NCI-H510A (cell line): ENCODE data around the gene UQCRQ.

Experiments used
- DNase-seq: peaks from one replicate; lab custom pipeline; 2025; lab: John Stamatoyannopoulos, UW

The UQCRQ gene

DNA sequence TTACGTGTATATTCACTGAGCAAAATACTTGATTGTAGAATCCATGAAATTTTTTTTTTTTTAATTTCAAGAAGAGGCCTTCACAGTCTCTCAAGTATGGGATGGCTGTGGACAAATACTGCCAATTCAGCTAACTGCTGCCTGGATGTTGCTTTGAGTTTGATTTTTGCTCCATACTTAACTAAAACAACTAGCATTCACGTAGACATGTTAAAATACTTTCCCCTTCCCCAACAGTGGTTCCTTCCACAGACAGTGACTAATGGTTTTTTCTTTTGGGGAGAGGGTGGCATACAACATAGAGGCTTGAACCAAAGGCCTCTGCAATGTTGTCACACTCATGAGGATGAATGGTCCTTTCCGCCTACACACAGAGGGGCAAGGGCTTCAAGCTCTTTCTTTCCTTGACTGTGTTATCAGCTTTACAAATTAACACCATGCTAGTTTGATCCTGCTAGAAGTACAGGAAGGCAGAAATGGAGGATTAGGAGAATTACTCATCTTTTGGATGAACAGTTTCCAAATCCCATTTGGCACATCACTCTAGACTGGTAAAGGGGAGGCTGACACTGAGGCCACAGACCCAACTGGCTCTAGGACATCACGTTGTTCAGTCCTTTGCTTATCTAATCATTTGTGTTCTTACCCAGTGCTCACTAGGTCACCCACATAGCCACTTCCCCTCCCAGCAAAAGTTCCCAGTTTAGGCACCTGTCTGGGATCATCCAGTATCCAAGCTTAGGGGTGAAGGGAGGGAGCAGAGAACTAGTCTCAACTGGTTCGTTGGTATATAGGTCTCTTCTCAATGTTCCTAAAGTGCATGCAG lies 5.2 kb downstream of the UQCRQ start:
- no peak for DNase-seq

DNA sequence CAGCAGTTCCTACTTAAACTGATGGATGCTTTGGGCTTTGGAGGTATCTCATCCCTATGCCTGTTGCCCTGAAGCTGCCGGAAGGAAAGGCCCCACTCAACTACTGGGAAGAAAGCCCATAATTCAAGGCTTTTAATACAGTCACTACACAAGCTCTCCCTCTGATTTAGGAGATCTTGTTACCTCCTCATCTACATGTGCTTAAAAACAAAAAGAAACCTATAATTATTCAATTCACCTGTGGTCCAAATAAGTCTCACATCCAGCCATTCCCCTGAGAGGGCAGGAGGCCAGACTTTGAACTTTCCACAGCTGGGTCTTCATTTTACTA lies 6.3 kb downstream of the UQCRQ start:
- no peak for DNase-seq

DNA sequence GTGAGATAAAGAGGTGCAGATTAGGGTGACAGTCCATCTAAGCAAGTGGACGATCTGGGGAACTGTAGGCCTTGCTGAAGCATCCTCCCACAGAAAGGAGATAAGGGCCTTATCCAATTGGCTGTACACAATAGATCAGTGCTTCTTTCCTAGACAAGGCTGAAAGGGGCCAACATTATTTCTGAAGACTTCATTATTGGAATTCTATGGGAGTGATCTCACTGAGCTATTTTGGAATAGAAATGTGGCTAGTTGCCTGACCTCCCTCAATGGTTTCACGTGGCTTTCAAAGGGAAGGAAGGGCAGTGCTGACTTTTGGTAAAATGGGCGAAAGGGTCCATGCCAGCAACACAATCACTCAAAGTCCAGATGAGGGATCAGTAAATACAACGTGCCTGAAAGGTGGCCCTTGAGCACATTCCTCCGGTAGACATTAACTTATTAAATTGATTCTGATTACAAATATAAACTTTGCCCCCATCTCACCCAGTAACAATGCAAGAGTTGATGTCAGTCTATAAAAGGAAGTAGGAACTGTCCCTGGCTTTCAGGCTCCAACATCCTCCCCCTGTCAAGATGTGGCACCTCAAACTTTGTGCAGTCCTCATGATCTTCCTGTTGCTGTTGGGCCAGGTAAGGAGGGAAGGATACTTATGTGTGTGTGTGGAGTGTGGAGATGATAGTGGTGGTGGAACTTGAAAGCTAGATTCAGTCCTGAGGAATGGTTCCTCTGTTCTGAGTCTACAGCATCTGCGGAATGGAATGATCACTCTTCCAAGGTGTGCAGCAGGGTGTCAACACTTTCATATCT lies 6.9 kb downstream of the UQCRQ start, which contains the start of gene LEAP2:
Gene LEAP2, plus strand, starts transcription at position 550 of the 811 bp plus-strand sequence. Its CDS starts 27 bp downstream, at position 577.
- no peak for DNase-seq

DNA sequence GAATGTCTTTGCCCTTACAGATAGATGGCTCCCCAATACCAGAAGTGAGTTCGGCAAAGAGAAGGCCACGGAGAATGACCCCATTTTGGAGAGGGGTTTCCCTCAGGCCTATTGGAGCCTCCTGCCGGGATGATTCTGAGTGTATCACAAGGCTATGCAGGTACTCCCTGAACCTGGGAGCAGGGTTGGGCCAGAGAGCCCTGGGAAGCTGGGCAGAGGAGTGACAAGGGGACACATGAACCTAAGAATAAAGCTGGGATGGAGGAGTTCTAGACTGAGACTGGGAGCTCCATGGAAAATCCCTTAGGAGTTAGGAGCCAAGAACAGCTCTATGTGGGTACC lies 7.5 kb downstream of the UQCRQ start:
- DNase-seq, result no peak

DNA sequence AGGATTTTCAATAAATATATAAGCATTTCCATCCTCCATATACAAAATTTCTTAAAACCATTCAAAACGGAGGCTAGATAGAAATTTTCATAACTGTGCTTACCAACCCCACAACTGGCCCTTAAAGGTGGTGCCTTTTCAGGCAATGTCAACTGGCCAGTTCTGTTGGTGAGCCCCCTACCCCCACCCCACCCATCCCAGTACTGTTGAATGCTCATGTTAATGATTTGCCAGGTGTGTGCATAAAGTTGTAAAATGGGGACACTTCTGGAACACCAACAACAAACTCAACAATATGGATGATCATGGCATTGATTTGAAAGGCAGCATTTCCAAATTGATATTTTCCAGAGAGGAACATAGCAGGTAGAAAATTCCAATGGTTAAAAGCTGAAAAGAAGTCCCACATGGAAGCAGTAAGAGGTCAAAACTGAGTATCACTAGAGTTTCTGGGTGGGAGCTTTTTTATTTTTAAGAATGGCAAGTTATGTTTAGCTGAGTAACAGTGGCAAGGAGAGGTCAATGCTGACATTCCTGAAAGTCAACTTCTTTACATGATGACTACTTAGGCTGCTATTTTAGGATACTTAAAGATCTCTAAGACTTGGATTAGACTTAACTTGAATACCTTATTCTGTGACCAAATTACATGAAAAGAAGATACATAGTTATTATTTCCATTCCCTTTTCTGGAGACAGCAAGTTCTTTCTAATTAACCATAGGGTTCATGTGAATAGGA lies 9.7 kb downstream of the UQCRQ start:
- no peak for DNase-seq

DNA sequence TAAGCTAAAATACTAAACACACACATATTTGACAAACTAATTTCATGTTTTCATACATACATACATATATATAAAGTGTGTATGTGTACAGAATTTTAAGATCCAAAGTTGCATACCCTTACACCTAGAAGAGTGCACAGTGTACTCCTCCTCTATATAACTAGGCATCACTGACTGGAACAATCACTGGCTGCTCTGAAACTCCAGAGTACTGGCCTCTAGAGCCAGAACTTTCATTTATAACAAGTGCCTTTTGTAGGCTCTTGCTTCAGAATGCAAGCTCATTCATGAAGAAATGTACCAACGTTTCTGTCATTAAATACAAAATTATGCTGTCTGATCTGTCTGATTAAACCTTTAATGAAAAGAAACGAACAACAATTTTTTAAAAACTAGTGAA lies 11.0 kb downstream of the UQCRQ start:
- DNase-seq, result no peak

DNA sequence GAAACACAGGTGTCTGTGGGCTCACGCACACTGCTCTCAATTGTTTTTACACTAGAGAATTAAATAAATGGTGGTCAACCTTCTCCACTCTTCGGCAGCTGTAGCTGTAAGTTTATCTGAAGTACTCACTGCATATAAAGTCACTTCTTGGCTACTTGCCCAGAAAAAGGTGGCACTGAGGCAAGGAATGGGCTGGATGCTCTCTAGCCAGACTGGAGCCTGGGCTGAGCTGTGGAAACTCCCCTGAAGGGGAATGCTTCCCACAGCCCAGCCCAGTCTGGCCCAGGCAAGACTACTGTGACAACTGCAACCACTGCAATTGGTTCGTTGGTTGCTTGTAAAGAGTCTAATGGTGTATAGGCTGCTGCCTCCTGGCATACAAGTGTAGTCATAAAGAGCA lies 11.5 kb downstream of the UQCRQ start:
- DNase-seq, result no peak

DNA sequence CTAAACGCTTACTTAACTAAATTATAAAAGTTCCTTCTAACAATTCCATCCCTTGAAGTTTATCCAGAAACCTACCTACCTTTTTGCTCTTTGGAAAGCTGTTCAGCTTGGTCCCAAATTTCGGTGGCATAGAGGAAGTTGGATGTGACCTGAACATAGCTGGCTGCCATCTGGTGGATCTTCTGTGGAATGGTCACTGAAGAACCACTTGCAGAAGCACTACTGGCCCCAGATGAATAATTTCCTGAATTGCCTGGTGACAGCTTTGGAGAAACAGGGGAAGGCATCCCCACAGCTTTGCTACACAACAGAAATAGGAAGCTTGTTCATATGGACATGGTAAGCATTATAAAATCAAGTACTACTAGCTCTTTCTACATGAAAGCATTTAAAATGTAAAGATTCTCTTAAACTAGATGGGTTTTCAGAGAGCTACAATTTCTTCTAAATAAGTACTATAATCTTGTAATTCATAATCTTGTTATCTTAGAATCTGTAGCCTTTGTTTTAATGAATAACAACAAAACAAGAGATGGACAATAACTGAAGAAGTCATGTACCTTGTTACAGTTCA lies 16.9 kb downstream of the UQCRQ start:
- DNase-seq, result no peak

DNA sequence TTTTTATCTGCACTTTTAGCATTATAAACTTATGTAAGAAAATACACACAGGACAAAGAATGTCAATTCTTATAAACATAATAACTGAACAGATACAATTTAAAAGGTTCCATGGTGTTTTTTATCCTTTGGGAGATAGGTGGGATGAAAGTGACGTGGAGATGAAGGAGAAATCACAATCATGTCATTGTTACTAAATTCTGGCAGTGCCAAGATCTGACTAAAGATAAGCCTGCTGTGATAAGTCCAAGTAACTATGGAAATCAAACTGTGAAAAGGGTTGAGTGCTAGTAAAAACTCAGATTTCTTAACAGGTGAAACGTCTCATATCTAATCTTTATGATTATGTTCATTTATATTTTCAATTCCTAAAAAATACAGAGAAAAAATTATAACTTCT lies 18.1 kb downstream of the UQCRQ start:
- no peak for DNase-seq

DNA sequence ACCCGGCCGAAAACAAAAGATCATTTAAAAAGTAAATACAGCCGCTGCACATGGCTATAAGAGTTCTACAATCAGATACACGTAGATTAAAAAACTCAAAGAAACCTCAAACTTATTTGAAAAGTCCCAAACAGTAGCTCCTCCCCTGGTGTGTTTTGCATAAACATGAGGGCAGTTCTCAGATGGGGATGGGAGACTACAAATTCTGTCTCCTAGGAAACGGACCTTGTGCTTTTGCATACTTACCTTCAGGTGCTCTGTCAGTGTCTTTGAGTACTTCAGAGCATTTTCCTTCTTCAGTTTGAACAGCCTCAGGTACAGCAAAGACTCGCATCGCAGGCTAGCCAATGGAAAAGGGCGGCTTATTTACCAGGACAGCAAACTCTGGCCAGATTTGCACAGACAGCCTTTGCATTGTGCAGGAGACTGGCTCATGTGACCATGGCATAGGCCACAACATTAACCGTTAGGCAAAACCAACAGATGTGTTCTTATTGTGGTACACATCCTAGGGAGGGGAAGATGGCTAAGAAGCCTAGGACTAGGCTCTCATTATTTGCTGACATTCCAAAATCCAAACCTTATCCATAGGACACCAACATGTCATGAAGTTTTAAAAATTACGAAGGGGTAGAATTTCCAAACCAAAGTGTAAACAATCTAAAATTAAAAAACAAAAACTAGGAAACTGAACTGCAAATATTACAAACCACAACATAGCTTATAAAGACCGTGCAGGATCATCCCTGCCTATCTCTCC lies 19.8 kb downstream of the UQCRQ start:
- DNase-seq, result no peak

DNA sequence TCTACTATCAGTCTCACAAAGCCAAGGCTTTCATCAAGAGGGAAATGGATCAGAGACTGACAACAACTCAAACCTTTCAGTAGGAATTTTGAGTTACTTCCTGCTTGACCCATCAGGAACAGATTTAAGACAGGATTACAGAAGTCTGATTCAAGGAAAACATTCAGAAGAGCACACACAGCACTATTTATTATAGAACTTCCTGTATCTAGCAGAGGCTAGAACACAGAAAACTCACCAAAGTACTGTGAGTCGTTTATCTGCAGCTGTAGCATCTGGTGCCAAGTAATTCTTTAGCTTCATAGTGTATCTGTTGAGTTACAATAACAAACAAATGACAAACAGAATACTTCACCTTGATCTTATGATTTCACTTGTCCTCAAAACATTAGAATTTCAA lies 20.8 kb downstream of the UQCRQ start:
- no peak for DNase-seq

DNA sequence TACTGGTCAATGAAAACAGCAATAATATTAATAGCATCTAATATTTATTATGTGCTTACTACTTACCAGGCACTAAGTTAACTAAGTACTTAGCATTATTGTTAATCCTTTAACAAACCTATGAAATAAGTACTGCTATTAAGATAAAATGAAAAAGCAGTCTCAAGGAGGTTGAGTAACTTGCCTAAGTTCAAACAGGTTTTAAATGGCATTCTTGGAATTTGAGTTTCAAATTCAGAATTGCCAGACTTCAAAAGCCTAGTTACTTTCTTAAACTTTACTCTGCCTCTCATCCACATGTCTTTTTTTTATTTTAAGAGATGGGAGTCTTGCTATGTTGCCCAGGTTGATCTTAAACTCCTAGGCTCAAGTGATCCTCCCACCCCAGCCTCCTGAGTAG lies 23.1 kb downstream of the UQCRQ start:
- no peak for DNase-seq

DNA sequence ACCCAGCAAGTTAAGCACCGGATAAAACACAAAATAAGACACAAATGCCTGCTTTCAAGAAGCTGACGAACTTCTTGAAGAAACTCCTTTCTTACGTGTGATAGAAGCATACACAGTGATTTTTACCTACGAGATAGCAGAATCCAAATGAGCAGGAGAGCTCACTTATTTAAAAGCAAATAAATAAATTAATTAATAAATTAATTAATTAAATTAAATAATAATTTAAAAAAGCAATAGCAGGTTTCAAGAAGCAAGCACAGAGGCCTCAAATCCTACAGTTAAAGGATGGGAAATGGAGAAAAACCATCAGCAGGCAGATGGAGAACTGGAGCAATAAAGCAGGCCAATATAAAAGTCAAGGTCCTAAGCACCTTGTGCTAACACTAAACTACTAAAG lies 24.4 kb downstream of the UQCRQ start:
- DNase-seq, result no peak

DNA sequence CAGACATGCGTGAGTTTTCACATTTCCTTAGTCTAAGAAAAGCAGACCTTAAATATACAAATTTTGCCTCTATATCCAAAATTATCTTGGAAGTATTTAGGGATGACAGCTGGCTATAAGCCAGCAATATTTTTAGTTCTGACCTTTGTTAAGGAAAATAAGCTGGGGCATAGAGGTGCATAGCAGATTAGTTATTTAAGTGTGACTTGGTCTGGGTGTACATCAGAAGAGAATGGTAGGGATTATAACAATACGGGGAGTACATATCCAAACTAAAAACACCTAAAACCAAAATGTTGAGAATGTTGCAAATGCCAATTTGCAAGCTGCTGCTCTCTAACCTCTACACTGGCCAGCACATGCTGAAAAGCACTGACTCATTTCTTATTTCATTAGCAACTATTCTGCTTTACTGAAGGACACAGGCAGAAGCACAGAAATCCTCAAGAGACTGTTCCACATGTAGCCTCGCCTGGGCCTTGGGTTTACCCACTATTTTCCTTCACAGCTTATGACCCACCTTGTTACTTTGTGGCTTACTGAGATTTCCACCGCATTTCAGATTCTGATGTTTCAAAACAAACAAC lies 29.4 kb downstream of the UQCRQ start:
- no peak for DNase-seq

DNA sequence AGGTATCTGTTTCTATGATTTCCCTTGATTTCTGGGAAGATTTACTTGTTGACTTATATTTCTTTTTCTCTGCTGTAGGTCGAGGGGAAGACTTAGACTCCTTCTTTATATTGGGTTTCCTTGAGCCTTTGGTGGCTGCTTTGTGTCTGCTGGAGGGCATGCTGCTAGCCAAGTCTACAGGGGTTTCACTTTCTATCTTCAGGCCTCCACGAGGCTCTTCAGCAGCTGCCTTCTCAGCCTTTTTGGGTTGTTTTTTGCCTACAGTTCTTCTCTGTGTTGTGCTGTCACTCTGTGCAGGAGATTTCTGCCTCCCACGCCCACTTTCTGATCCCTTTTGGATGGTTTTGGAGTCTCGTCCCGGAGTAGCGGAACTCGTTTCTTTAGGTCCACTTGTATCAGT lies 30.2 kb downstream of the UQCRQ start:
- no peak for DNase-seq

DNA sequence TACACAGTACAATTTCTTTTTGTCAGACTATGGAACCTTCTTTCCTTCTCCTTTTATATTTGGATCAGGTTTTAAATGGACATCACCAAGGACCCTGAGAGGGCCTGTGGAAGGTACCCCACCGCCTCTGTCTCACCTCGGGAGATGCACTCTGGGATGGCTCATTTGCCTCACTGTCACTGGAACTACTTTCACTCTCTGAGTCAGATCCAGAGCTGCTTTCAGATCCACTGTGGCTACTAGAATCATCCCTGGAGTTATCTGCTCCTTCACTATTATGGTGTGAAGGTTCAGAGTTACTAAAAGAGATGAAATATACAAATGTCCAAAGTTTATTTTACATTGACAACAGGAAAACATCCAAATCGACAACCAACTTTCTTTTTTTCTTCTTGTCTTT lies 31.7 kb downstream of the UQCRQ start:
- DNase-seq, result no peak

DNA sequence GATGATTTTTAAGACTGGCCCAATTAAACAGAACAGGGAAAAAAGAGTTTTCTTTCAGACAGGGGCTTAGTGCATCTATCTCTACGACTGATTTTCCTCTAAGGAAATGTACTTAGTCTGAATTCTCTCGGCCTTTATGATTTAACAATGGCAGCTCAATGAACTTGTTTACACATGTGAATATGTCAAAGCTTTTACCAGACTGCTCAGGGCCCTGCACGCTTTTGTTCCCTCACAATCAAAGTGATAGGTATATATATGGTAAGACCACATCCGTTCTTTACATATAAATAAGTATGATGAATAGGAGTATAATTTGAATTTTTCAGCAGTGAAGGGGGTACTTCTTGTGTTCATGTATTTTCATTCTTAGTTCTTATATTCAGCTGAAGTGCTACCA lies 34.6 kb downstream of the UQCRQ start:
- no peak for DNase-seq

DNA sequence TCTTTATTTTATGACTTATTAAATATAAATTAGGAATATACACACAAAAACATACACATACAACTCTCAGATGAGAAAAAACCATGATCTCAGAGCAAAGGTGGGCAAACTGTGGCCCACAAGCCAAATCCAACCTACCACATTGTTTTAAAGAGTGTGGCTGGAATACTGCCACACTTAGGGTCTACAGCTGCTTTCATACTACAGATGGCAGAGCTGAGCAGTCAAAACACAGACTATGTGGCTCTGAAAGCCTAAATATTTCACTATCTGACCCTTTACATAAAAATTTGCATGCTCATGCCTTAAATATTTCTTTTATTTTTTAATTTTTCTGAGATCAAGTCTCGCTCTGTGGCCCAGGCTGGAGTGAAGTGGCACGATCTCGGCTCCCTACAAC lies 35.3 kb downstream of the UQCRQ start:
- no peak for DNase-seq

DNA sequence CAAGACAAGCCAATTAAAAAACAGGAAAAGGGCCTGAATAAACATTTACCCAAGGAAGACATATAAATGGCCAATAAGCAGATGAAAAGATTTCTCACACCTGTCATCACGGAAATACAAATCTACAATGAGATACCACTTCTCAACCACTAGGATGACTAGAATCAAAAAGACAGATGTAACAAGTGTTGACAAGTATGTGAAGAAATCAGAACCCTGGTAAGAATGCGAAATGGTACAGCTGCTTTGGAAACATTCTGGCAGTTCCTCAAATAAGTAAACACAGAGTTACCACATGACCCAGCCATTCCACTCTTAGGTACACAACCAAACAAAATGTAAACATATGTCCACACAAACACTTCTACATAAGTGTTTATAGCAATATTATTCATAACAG lies 39.5 kb downstream of the UQCRQ start:
- no peak for DNase-seq

DNA sequence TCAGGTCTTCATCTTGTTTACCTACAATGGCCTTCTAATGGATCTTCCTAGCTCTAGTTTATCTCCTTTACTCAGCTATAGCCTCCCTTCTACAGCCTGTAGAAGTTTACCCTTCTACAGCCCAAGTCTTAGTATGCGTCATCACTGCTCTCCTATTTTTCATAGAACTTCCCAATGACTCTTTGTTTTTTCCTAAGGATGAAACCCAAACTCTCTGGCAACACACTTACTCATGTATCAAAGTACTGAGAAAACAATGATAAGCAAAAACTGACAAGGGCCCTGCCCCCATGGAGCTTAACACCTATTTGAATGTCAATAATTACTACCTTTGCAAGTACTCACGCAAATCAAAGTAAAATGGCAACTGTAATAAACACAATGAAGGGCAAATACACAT lies 40.7 kb downstream of the UQCRQ start:
- DNase-seq, result no peak

DNA sequence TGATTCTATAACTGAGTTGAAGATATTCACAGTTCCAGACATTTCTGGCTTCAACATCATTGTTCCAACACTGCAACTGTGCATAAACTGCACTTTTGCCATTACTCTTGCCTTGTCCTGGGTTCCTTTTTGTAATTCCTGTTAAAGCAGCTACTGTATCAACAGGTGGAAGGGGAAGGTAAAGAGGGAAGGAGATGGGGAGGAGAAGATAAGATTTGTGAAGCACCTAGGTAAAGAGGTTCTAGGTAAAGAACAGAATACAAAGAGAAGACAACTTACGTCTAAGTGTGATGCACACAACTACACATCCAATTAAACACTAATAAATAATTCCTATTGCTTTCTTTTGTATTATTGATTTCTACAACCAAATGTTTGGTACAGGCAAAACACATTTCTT lies 43.3 kb downstream of the UQCRQ start:
- DNase-seq, result no peak

DNA sequence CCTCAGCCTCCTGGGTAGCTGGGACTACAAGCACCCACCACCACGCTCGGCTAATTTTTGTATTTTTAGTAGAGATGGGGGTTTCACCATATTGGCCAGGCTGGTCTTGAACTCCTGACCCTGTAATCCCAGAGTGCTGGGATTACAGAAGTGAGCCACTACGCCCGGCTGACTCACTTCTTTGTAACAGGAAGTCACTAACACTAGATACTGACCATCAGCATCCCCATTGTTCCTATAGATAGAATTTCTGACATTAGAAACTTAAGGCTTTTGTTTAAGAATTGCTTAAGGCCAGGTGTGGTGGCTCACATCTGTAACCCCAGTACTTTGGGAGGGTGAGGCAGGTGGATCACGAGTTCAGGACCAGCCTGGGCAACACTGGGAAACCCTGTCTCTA lies 49.2 kb downstream of the UQCRQ start:
- DNase-seq, result no peak
